ENCODE results near the gene LMAN2L. TPM values are rescaled to one million over a fixed set of nuclear protein-coding genes. Genes with fewer than 3 reads are reported as not detected.

LMAN2L gene
- total and polyA plus RNA-seq, 12 donors, result 12.3 to 36.8 (median 15.8) TPM

GRCh38 chr2:96692094-96692971, 47.5 kb downstream of the LMAN2L start:
- DNase-seq, result peak in 1 of 7 donors; percentile 24
- H3K27ac ChIP-seq, result no peak overlapping the region
- 75 to 89% (median 80%) methylated on average over 9 to 14 of the region's 14 CpGs for WGBS, 4 donors
- TF ChIP-seq POLR2A (IDR thresholded peaks at IDR 0.05) (no peak), CTCF (IDR thresholded peaks at IDR 0.05) (no peak)
- no peaks in the 10 kb centered on the region for H3K27me3 ChIP-seq
- H3K4me1 ChIP-seq (replicated peaks in 1 of 2), result peaks cover 3 to 10% of the 10 kb centered on the region in 2 donors
- H3K4me3 ChIP-seq, result no peak overlapping the region
- no peaks in the 10 kb centered on the region for H3K9me3 ChIP-seq (replicated peaks in 1 of 3)
- intact Hi-C loops (cut with DNase I), result no loop called here
- no peaks in the 10 kb centered on the region for H3K36me3 ChIP-seq (replicated peaks in 1 of 2)

GRCh38 chr2:96691022-96691612, 48.7 kb downstream of the LMAN2L start:
- Histone ChIP-seq H3K27me3 (no peaks in the 10 kb centered on the region), H3K9me3 (replicated peaks in 1 of 3) (no peaks in the 10 kb centered on the region), H3K4me3 (no peak overlapping the region), H3K27ac (no peak overlapping the region), H3K36me3 (replicated peaks in 1 of 2) (no peaks in the 10 kb centered on the region), H3K4me1 (replicated peaks in 1 of 2) (peaks cover 3 to 12% of the 10 kb centered on the region in 2 donors)
- TF ChIP-seq CTCF (IDR thresholded peaks at IDR 0.05), result no peak
- TF ChIP-seq POLR2A (IDR thresholded peaks at IDR 0.05), result no peak
- WGBS, 4 donors, result 94 to 96% (median 94%) methylated on average over 27 to 30 of the region's 30 CpGs; no CpG with 5 or more reads in 1 of the 4 donors
- intact Hi-C loops (cut with DNase I), result no loop called here
- no peak for DNase-seq

GRCh38 chr2:96690306-96691021, 49.4 kb downstream of the LMAN2L start:
- Histone ChIP-seq H3K27me3 (no peaks in the 10 kb centered on the region), H3K36me3 (replicated peaks in 1 of 2) (no peaks in the 10 kb centered on the region), H3K27ac (no peak overlapping the region), H3K9me3 (replicated peaks in 1 of 3) (no peaks in the 10 kb centered on the region), H3K4me3 (no peak overlapping the region), H3K4me1 (replicated peaks in 1 of 2) (peaks cover 3 to 12% of the 10 kb centered on the region in 2 donors)
- WGBS, 4 donors, result 92 to 95% (median 93%) methylated on average over 6 to 16 of the region's 16 CpGs
- TF ChIP-seq CTCF (IDR thresholded peaks at IDR 0.05) (no peak), POLR2A (IDR thresholded peaks at IDR 0.05) (no peak)
- DNase-seq, result no peak
- intact Hi-C loops (cut with DNase I), result no loop called here

- H3K36me3 ChIP-seq (replicated peaks in 1 of 2), result no peaks in the 10 kb centered on the region
- 80 to 95% (median 94%) methylated on average over 1 to 14 of the region's 14 CpGs for WGBS, 4 donors
- H3K27me3 ChIP-seq, result no peaks in the 10 kb centered on the region
- H3K4me3 ChIP-seq, result no peak overlapping the region
- no peak for TF ChIP-seq CTCF (IDR thresholded peaks at IDR 0.05)
- no peak for TF ChIP-seq POLR2A (IDR thresholded peaks at IDR 0.05)
- intact Hi-C loops (cut with DNase I), result no loop called here
- no peaks in the 10 kb centered on the region for H3K9me3 ChIP-seq (replicated peaks in 1 of 3)
- peaks cover 3 to 12% of the 10 kb centered on the region in 2 donors for H3K4me1 ChIP-seq (replicated peaks in 1 of 2)
- H3K27ac ChIP-seq, result no peak overlapping the region
- no peak for DNase-seq
Measured at GRCh38 chr2:96689431-96689991, 50.4 kb downstream of the LMAN2L start.
